Measurements from ENCODE around the gene CTXND2.
"Not testable (repeated sequence)": the region's sequence is repeated elsewhere in the genome, so short reads cannot be mapped to it uniquely, and the experiment has no call there.

CTXND2 gene

DNA sequence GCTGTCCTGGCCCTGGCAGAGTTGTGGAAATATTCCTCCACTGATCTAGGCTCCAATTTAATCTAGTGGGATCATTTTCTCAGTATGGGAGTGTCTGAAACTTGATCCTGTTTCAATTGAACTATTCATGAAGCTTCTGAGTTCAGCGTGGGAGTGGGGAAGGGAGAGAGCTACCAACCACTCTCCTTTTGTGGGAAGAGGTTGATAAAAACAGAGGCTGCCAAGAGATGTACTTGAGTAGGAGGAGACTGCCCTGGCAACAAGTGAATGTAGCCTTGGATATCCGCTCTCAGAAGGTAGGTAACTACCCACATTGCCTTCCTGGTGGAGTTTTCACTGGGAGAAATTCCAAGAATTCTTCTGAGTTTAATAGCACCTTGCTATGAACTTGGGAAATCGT, at the start of gene CTXND2:
TSS of gene CTXND2 (plus strand) at position 119 of the 400 bp plus-strand sequence. CDS start 25,179 bp downstream, outside the sequence.
- no peak for DNase-seq

GRCh38 chr1:150840850-150841249, 46.1 kb upstream of the CTXND2 start:
- not testable (repeated sequence) for DNase-seq

DNA sequence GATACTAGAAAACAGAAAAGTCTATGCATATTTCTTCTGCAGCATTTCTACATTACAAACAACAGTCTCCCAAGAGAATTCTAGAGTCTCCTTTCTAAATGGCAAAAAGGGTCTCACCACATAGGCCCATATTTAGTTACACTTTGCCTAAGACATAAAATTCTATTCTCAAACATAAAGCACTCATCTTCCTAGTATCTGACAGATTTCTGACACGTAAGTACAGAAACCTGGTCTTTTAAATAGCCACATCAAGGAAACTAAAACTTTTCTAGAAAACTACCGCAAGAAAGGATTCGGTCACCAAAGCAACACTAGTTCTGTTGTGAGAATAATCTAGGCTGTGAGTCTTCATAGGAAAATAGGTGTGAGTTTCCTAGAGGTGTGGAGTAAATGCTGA, 45.3 kb upstream of the CTXND2 start:
- DNase-seq, result no peak

GRCh38 chr1:150842343-150842742, 44.6 kb upstream of the CTXND2 start:
- no peak for DNase-seq

DNA sequence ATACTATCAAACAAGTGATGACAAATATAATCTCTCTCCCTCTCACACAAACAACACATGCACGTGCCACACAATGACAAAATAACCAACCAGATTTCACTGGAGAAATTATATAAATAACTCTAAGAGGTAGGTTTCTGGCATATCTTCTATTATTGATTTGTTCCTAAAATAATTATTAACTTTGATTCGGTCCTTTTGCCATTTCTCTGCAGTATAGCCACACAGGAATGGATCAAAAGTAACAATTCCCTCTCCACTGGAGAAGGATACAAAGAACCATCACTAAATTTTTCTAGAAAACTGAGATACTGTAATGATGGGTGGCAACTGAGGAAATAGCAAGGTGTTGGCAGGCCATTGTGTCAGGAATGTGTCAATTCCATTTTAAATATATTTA, 44.0 kb upstream of the CTXND2 start:
- no peak for DNase-seq

GRCh38 chr1:150843474-150843873, 43.5 kb upstream of the CTXND2 start:
- DNase-seq, result no peak

- no peak for DNase-seq
Measured at GRCh38 chr1:150846473-150847146, 40.3 kb upstream of the CTXND2 start.

- not testable (repeated sequence) for DNase-seq
Measured at GRCh38 chr1:150850801-150851362, 36.1 kb upstream of the CTXND2 start.

- DNase-seq, result not testable (repeated sequence)
Measured at GRCh38 chr1:150852734-150853133, 34.2 kb upstream of the CTXND2 start.

DNA sequence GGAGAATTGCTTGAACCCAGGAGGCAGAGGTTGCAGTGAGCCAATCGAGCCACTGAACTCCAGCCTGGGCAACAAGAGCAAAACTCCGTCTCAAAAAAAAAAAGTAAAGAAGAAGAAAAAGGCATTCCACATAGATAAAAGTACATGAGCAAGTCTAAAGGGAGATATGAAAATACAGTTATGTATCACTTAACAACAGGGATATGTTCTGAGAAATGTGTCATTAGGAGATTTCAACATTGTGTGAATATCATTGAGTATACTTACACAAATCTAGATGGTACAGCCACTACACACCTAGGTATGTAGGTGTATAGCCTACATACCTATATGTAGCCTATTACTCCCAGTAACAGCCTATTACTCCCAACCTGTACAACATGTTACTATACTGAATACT, 23.2 kb upstream of the CTXND2 start:
- no peak for DNase-seq

DNA sequence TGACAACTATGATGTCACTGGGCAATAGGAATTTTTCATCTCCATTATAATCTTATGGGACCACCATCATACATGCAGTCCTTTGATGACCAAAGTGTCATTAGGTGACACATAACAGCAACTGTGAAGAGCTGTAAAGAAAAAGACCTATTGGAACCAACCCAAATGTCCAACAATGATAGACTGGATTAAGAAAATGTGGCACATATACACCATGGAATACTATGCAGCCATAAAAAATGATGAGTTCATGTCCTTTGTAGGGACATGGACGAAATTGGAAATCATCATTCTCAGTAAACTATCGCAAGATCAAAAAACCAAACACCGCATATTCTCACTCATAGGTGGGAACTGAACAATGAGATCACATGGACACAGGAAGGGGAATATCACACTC, 22.7 kb upstream of the CTXND2 start:
- DNase-seq, result not testable (repeated sequence)

DNA sequence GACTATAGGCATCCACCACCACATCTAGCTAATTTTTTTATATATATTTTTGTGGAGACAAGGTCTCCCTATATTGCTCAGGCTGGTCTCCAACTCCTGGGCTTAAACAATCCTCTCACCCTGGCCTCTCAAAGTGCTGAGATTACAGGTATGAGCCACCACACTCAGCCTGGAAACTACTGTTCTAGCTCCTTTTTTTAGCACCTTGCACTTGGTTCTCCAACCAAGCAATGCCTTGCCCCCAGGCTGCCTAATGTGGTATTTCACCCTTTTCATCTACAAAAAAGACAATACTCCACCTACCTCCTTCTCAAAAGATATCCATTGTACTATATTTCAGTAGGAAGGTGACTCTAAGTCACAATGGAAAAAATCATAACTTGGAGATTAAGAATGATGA, 17.3 kb upstream of the CTXND2 start:
- no peak for DNase-seq

DNA sequence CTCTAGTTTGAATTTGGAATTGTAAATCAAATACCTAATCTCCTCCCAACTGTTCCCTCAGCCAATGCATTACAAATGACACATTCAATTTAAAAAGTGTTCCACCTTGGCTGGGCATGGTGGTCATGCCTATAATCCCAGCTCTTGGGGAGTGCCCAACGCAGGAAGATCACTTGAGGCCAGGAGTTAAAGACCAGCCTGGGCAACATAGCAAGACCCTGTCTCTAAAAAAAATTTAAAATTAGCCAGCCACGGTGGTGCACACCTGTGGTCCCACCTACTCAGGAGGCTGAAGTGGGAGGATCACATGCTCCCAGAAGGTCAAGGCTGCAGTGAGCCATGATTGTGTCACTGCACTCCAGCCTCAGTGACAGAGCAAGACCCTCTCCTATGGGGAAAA, 14.4 kb upstream of the CTXND2 start:
- DNase-seq, result no peak

GRCh38 chr1:150873521-150873920, 13.4 kb upstream of the CTXND2 start:
- DNase-seq, result no peak

- DNase-seq, result no peak
Measured at GRCh38 chr1:150874455-150875196, 12.3 kb upstream of the CTXND2 start.

DNA sequence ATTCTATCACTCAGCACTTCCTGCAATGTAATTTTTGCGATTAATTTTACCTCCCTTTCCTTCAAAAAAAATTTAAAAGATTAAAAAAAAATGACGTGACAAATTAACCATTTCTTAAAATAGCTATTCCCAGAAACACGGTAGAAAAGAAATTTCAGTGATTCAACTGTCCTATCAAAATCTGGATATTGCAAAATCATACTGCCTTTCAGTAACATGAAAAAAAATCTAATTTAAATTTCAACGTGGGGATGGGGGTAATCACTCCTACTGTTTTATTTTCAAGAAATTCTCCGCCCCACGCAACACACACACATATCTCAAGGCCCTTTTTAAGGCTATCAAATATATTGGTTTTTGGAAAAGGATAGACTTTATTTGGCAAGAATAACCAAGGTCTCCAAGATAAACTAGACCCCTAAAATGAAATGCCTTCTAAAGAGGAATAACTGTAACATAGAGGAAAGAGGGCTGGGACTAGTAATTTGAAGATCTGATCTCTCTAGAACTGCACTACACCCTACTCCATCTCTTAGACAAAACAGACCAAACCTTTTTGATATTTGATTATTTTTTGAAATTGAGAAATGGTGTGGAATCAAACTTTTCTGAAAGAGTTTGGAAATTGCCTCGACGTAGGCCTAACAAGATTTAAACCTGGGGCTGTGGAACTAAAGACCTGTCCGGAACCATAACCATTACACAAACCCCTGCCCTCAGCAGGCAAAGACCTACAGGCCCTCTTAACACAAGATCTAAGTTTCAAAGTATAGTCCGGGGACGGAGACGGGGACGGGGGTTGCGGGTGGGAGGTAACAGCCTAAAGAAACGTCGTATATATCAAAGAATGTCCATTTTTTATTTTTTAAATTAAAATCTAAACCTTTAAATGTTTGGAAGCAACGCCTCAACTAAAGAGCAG, 11.5 kb upstream of the CTXND2 start:
- no peak for DNase-seq

DNA sequence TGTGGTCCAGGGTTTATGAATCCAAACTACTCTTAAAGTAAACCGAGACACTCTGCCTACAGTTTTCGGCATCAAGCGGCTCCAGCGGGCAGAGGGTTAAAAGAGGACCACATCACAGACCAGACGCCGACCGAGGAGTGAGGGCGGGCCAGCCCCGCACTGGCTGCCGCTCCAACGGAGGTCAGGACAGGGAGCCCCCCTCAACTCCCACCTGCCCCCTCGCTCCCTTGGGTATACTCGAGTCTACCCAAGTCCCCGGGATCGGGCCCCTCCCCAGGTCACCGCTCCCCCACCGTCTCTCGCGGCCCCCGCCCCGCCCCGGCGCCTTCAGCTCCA, 10.8 kb upstream of the CTXND2 start:
- peak; percentile 34 for DNase-seq

DNA sequence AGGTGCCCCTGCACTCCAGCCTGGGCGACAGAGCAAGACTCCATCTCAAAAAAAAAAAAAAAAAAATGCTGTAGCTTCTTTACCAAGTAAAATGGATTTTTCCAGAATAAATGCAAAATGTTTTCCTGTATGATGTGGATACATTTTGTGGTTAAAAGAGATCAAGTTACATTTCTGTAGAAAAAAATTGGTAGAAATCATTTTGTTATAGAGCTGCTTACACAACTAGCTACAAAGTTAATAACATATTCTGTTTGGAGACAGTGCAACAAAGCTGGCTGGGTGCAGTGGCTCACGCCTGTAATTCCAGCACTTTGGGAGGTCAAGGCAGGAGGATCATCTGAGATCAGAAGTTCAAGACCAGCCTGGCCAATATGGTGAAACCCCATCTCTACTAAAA, 8.0 kb upstream of the CTXND2 start:
- not testable (repeated sequence) for DNase-seq

- no peak for DNase-seq
Measured at GRCh38 chr1:150881331-150882070, 5.4 kb upstream of the CTXND2 start.

DNA sequence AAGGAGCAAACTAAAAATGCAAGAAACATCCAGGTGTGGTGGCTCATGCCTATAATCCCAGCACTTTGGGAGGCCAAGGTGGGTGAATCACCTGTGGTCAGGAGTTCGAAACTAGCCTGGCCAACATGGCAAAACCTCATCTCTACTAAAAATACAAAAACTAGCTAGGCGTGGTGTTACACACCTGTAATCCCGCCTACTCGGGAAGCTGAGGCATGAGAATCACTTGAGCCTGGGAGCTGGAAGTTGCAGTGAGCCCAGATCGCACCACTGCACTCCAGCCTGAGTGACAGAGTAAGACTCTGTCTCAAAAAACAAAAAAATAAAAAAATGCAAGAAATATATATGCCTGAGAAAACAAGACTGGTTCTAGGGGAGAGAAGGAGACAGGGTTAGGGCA, 3.8 kb upstream of the CTXND2 start:
- DNase-seq, result not testable (repeated sequence)

DNA sequence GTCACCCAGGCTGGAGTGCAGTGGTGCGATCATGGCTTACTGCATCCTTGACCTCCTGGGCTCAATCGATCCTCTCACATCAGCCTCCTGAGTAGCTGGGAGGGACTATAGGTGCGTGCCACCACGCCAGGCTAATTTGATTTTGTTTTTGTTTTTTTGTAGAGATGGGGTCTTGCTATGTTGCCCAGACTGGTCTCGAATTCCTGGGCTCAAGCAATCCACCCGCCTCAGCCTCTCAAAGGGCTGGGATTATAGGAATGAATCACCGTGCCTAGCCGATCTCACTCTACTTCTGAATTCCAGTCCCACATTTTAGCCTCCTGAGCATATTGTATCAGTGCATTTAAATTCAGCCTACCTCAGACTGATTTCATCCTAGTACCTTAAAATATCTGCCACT, 1.8 kb downstream of the CTXND2 start:
- DNase-seq, result no peak

- no peak for DNase-seq
Measured at GRCh38 chr1:150890033-150890416, 3.1 kb downstream of the CTXND2 start.
